IPS DF 19.7 (cell line): ENCODE measurements around the gene RHBDD1.

Experiments
- DNase-seq: peaks from one replicate; pipeline ENCODE4 v3.0.0-alpha.2; 2013; ENCODE audit warnings: low read depth, low spot score

The RHBDD1 gene

DNA sequence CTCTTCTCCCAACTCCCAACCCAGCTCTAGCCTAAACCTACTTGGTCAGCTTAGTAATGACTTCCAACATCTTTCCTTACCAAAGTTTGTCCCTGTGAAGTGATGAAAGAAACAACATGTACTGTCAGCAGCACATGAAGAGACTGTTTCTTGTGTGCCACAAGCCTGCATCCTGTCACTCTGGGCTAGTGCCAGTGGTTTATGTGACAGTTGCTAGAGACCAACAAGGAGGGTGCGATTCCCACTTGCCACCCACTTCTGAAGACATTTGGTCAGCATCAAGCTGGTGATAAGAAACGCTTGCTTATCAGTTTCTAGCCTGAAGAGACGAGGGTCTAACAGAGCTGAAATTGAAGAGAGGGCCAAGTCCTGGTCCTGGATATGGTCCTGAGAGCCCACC, 195.5 kb downstream of the RHBDD1 start:
- DNase-seq = no peak

- DNase-seq = peak; percentile 23
Observed at GRCh38 chr2:227033471-227034148, 197.8 kb downstream of the RHBDD1 start.

DNA sequence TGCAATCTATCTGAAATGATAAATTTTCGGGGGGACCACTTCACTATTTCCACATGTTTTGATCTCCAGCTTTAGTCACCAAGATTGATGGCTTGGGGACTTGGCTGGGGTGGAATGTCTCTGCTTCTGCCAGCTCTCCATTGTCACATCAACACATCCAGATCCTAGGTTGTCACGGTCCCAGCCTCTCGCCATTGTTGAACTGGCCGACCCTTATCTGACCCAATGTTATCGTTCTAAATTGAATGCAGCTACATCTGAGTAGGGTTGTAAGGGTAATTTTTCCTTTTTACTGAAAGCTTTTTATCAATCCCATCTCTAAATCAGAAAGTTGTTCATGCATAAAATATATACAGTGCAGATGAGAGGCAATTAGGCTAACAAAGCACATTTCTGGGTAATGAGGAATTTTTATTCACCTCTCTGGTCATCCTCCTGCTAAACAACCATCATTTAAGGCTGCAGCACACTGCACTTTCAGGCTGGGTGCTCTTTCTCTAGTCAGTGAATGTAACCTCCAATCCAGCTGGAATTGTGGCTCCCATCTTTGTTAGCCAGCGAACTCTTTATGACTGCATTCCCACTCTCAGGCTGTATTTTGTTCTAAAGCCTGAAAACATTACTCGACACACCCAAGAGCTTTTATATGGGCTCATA, 200.0 kb downstream of the RHBDD1 start:
- DNase-seq = no peak

DNA sequence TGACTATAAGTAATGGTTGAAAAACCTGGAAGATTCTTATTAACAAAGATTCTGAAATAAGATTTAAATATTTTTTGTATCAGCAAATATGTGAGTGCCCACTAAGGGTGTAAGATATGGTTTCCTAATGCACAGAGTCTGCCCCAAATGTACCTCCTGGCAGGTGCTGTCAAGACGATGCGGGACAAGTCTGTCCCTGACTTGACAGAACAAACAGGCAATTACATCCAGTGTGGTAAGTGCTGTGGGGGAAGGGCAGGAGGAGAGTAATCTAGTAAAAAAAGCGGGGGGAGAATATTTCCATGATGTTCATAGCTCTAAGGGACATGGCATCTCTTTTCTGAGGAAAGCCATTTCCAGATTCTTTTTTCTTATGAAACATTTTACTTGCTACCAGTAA, 200.7 kb downstream of the RHBDD1 start:
- no peak for DNase-seq

GRCh38 chr2:227038550-227039189, 202.8 kb downstream of the RHBDD1 start:
- no peak for DNase-seq

- DNase-seq = no peak
Observed at GRCh38 chr2:227043981-227044380, 208.1 kb downstream of the RHBDD1 start.
